Glutamatergic neuron (in vitro differentiated cells): ENCODE measurements around the gene LARP1. TPM values are rescaled to one million over a fixed set of nuclear protein-coding genes. Genes with fewer than 3 reads are reported as not detected.

Experiments used
- DNase-seq: peaks from one replicate; pipeline ENCODE4 v3.0.0; 2022
- H3K27ac Mint-ChIP-seq: one replicate; pipeline ENCODE4 v1.8.0; 2020; ENCODE audit warnings: mild to moderate bottlenecking, mixed read lengths, inconsistent platforms; ENCODE audit not compliant: unreplicated experiment
- H3K27me3 Mint-ChIP-seq: one replicate; pipeline ENCODE4 v1.8.0; 2020; ENCODE audit warnings: mild to moderate bottlenecking, moderate library complexity, mixed read lengths, inconsistent platforms; ENCODE audit not compliant: unreplicated experiment
- H3K36me3 Mint-ChIP-seq: one replicate; pipeline ENCODE4 v1.8.0; 2020; ENCODE audit warnings: mild to moderate bottlenecking, mixed read lengths, inconsistent platforms; ENCODE audit not compliant: unreplicated experiment
- H3K4me1 Mint-ChIP-seq: one replicate; pipeline ENCODE4 v1.8.0; 2020; ENCODE audit warnings: mild to moderate bottlenecking, low read depth, mixed read lengths, inconsistent platforms; ENCODE audit not compliant: unreplicated experiment
- H3K4me3 Mint-ChIP-seq: one replicate; pipeline ENCODE4 v1.8.0; 2020; ENCODE audit warnings: mild to moderate bottlenecking, mixed read lengths, inconsistent platforms; ENCODE audit not compliant: unreplicated experiment
- H3K9me3 Mint-ChIP-seq: one replicate; pipeline ENCODE4 v1.8.0; 2020; ENCODE audit warnings: mild to moderate bottlenecking, moderate library complexity, mixed read lengths, inconsistent platforms; ENCODE audit not compliant: unreplicated experiment
- CTCF ChIP-seq: fragments of 200-600 bp; sonication (generic); IDR thresholded peaks from one replicate; pipeline ENCODE4 v1.5.0; 2021; ENCODE audit not compliant: partially characterized antibody, unreplicated experiment
- total RNA-seq: library from RNA; stranded (reverse); fragmentation: NEBNext Ultra II Directional; extraction: Animal tissue kit (Norgen Biotek cat#: 25700); gene quantifications from one replicate; pipeline ENCODE4 v1.2.1, GENCODE V29; 2021; ENCODE audit not compliant: unreplicated experiment

Gene LARP1
- total RNA-seq, 1 donor from 2014 or later = 199 TPM

GRCh38 chr5:154768207-154768606 is 13.0 kb downstream of the LARP1 start:
- TF ChIP-seq CTCF = no peak
- DNase-seq = no peak
- no peaks in the 10 kb centered on the region for H3K27me3 Mint-ChIP-seq
- no peak overlapping the region for H3K4me3 Mint-ChIP-seq
- peaks cover 37% of the 10 kb centered on the region for H3K4me1 Mint-ChIP-seq
- H3K27ac Mint-ChIP-seq = no peak overlapping the region
- H3K36me3 Mint-ChIP-seq = no peaks in the 10 kb centered on the region
- peaks cover 4% of the 10 kb centered on the region for H3K9me3 Mint-ChIP-seq

- Mint-ChIP-seq H3K4me3 (no peak overlapping the region), H3K4me1 (peaks cover 40% of the 10 kb centered on the region), H3K36me3 (no peaks in the 10 kb centered on the region), H3K27me3 (peaks cover 1% of the 10 kb centered on the region), H3K9me3 (peaks cover 4% of the 10 kb centered on the region), H3K27ac (no peak overlapping the region)
- no peak for TF ChIP-seq CTCF
- no peak for DNase-seq
Measured at GRCh38 chr5:154770111-154770510, 14.9 kb downstream of the LARP1 start.

- Mint-ChIP-seq H3K27ac (peak overlapping the region; percentile 83), H3K9me3 (peaks cover 4% of the 10 kb centered on the region), H3K27me3 (peaks cover 1% of the 10 kb centered on the region), H3K4me3 (peak overlapping the region; percentile 70), H3K4me1 (peaks cover 35% of the 10 kb centered on the region), H3K36me3 (no peaks in the 10 kb centered on the region)
- peak; percentile 42 for DNase-seq
- TF ChIP-seq CTCF = no peak
Measured at GRCh38 chr5:154771383-154771901, 16.3 kb downstream of the LARP1 start.

- no peak for TF ChIP-seq CTCF
Measured at GRCh38 chr5:154773326-154773725, 18.1 kb downstream of the LARP1 start.

GRCh38 chr5:154776167-154776566 is 21.0 kb downstream of the LARP1 start:
- no peak overlapping the region for H3K4me3 Mint-ChIP-seq
- peaks cover 2% of the 10 kb centered on the region for H3K9me3 Mint-ChIP-seq
- TF ChIP-seq CTCF = no peak
- H3K27ac Mint-ChIP-seq = no peak overlapping the region
- peaks cover 1% of the 10 kb centered on the region for H3K27me3 Mint-ChIP-seq
- H3K36me3 Mint-ChIP-seq = no peaks in the 10 kb centered on the region
- peaks cover 12% of the 10 kb centered on the region for H3K4me1 Mint-ChIP-seq
- DNase-seq = no peak

More at GRCh38 chr5:154773326-154773725, 18.1 kb downstream of the LARP1 start:
- Mint-ChIP-seq H3K4me3 (no peak overlapping the region), H3K27ac (no peak overlapping the region), H3K4me1 (peaks cover 25% of the 10 kb centered on the region), H3K27me3 (peaks cover 1% of the 10 kb centered on the region), H3K9me3 (peaks cover 2% of the 10 kb centered on the region), H3K36me3 (no peaks in the 10 kb centered on the region)
- DNase-seq = no peak
